Immature natural killer cell (primary cell): ENCODE data around the gene IMPA2. TPM values are rescaled to one million over a fixed set of nuclear protein-coding genes. Genes with fewer than 3 reads are reported as not detected.

ENCODE experiments used
- DNase-seq, 3 donors: peaks; one replicate each; pipeline ENCODE4 v3.0.0; 2022; ENCODE audit warnings: mixed read lengths in 1 of 3
- H3K27ac Mint-ChIP-seq, 6 donors: one replicate each; pipeline ENCODE4 v1.8.0; 2020; ENCODE audit warnings: mixed read lengths in 6 of 6, mild to moderate bottlenecking in 5 of 6, inconsistent platforms in 4 of 6, moderate library complexity in 3 of 6
- H3K27me3 Mint-ChIP-seq, 3 donors: one replicate each; pipeline ENCODE4 v1.8.0; 2020 to 2021; ENCODE audit warnings: low read depth in 3 of 3, mild to moderate bottlenecking in 3 of 3, mixed read lengths in 3 of 3, moderate library complexity in 3 of 3, inconsistent platforms in 1 of 3
- H3K36me3 Mint-ChIP-seq, 3 donors: one replicate each; pipeline ENCODE4 v1.8.0; 2020; ENCODE audit warnings: mixed read lengths in 3 of 3, inconsistent platforms in 2 of 3, mild to moderate bottlenecking in 2 of 3
- H3K4me1 Mint-ChIP-seq, 2 donors: one replicate each; pipeline ENCODE4 v1.8.0; 2020; ENCODE audit warnings: inconsistent platforms in 2 of 2, mild to moderate bottlenecking in 2 of 2, mixed read lengths in 2 of 2, moderate library complexity in 1 of 2
- H3K4me3 Mint-ChIP-seq, 5 donors: one replicate each; pipeline ENCODE4 v1.8.0; 2020; ENCODE audit warnings: mild to moderate bottlenecking in 5 of 5, mixed read lengths in 5 of 5, inconsistent platforms in 3 of 5, moderate library complexity in 3 of 5
- H3K9me3 Mint-ChIP-seq, 6 donors: one replicate each; pipeline ENCODE4 v1.8.0; 2020; ENCODE audit warnings: mild to moderate bottlenecking in 6 of 6, mixed read lengths in 6 of 6, inconsistent platforms in 4 of 6, moderate library complexity in 3 of 6
- polyA plus RNA-seq, 3 donors: library from polyadenylated mRNA; unstranded; fragments of 300-500 nt; fragmentation: Illumina TruSeq; gene quantifications; one replicate each; pipeline ENCODE4 v1.2.3, GENCODE V29; 2021

Gene IMPA2
- polyA plus RNA-seq, 3 donors from 2014 or later, result 6.0 to 15.2 (median 13.8) TPM

- Mint-ChIP-seq H3K4me1 (no peaks in the 10 kb centered on the region), H3K27ac (no peak overlapping the region), H3K36me3 (no peaks in the 10 kb centered on the region), H3K4me3 (no peak overlapping the region), H3K27me3 (peaks cover 0 to 6% (median 0%) of the 10 kb centered on the region in 3 donors), H3K9me3 (no peaks in the 10 kb centered on the region)
- no peak for DNase-seq
These were observed 7.9 kb downstream of the IMPA2 start for GRCh38 chr18:11989174-11989573.

DNA sequence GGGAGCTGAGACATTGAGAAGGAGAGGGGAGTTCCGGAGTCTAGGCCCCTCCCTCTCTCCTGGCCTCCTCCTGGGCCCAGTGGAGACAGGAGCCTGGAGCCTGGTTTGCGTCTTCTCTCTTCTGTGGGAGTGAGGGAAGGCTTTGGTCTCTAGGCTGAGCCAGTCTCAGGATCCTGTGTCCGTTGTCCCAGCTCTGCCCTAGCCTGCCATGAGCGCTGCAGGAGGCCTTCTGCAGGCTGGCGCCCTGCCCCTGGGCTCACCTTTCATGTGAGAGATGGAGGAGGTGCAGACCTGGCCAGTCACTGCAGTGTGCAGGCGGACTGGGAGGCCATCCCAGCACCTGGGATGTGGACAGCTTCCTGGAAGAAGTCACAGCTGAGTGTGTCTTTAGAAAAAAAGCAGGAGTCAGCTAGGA is 8.7 kb downstream of the IMPA2 start:
- H3K36me3 Mint-ChIP-seq, result no peaks in the 10 kb centered on the region
- no peaks in the 10 kb centered on the region for H3K9me3 Mint-ChIP-seq
- peak overlapping the region in 1 of 6 donors; percentile 66 for H3K27ac Mint-ChIP-seq
- peaks cover 0 to 6% (median 0%) of the 10 kb centered on the region in 3 donors for H3K27me3 Mint-ChIP-seq
- H3K4me1 Mint-ChIP-seq, result no peaks in the 10 kb centered on the region
- no peak overlapping the region for H3K4me3 Mint-ChIP-seq
- no peak for DNase-seq

DNA sequence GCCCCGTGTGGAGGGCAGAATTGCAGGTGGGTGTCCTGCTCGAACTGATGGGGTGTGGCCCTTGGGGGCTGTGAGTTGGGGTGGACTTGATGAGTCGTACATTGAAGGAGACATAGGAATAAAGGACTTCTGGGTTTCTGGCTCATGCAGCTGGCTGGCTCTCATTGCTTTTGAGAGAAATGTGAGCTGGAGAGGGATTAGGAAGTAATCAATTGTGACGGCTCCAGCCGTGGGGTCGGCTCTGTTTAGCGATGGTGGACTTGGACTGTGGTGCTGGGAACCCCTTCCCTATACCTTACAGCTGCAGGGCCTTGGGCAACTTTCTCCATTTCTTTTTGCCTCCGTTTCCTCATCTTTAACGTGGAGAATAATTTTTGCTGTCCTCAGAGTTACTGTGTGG is 9.2 kb downstream of the IMPA2 start:
- no peak overlapping the region for H3K4me3 Mint-ChIP-seq
- H3K27me3 Mint-ChIP-seq, result peaks cover 0 to 3% (median 0%) of the 10 kb centered on the region in 3 donors
- peaks cover 3 to 5% of the 10 kb centered on the region in 2 donors for H3K4me1 Mint-ChIP-seq
- no peaks in the 10 kb centered on the region for H3K9me3 Mint-ChIP-seq
- H3K27ac Mint-ChIP-seq, result peak overlapping the region in 1 of 6 donors; percentile 66
- DNase-seq, result no peak
- no peaks in the 10 kb centered on the region for H3K36me3 Mint-ChIP-seq

DNA sequence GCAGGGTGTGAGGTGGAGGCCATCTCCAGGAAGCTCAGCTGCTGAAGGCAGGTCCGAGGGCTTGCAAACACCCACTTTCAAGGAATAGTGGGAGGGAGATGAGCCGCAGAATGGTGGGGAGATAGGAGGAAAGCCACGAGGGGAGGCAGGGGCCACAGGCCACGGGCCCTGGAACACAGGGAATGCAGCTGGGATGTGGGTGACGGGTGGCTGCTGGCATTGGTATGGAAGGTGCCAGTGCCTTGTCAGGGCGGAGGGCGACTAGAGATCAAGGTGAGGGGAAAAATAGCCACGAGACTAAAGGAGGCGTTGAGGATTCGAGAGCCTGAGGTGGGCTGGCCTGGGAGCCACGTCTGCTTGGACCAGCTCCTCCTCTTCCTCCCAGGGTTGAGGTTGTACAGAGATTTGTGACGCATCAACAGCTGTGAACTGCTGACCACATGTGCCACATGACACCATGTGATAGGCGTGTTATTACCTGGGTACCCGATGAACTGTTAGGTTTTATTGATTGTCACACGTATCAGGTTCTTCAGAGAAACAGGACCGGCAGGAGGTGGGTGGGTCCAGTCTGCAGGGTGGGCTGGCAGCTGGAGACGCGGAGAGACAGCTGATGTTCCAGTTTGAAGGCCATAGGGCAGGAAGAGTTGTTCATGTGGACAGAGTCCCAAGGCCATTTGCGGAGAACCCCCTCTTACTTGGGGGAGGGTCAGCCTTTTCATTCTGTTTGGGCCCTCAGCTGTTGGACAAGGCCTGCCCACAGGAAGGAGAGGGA is 9.9 kb downstream of the IMPA2 start:
- H3K9me3 Mint-ChIP-seq, result no peaks in the 10 kb centered on the region
- H3K27ac Mint-ChIP-seq, result peak overlapping the region in 3 of 6 donors; percentile 16 to 74 (median 20)
- peaks cover 0 to 3% (median 0%) of the 10 kb centered on the region in 3 donors for H3K27me3 Mint-ChIP-seq
- H3K4me1 Mint-ChIP-seq, result peaks cover 8 to 10% of the 10 kb centered on the region in 2 donors
- peak in 1 of 3 donors; percentile 17 for DNase-seq
- no peaks in the 10 kb centered on the region for H3K36me3 Mint-ChIP-seq
- H3K4me3 Mint-ChIP-seq, result no peak overlapping the region

GRCh38 chr18:11992096-11992790 is 10.9 kb downstream of the IMPA2 start:
- H3K4me1 Mint-ChIP-seq, result peaks cover 8 to 10% of the 10 kb centered on the region in 2 donors
- no peaks in the 10 kb centered on the region for H3K9me3 Mint-ChIP-seq
- no peak overlapping the region for H3K4me3 Mint-ChIP-seq
- peaks cover 0 to 3% (median 0%) of the 10 kb centered on the region in 3 donors for H3K27me3 Mint-ChIP-seq
- no peaks in the 10 kb centered on the region for H3K36me3 Mint-ChIP-seq
- no peak for DNase-seq
- no peak overlapping the region for H3K27ac Mint-ChIP-seq

- Mint-ChIP-seq H3K9me3 (no peaks in the 10 kb centered on the region), H3K27me3 (peaks cover 0 to 3% (median 0%) of the 10 kb centered on the region in 3 donors), H3K36me3 (no peaks in the 10 kb centered on the region), H3K4me3 (no peak overlapping the region), H3K27ac (no peak overlapping the region), H3K4me1 (peaks cover 8 to 10% of the 10 kb centered on the region in 2 donors)
- no peak for DNase-seq
These were observed 12.1 kb downstream of the IMPA2 start for GRCh38 chr18:11993264-11993916.

DNA sequence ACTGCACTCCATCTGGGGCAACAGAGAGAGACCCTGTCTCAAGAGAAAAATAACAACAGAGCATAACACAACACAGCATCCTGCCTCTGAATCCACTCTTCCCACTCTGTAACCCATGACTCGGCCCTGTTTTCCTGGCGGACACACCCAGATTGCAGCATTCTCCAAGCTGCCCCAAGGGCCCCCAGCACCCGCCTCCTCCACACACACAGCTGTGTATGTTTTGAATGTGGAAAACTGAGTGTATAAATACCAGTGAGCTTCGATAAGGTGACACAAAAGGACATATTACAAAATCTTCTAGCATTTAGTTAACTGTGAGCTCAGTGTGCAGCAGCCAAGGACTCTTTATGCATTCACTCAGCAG is 13.0 kb downstream of the IMPA2 start:
- DNase-seq, result no peak
- H3K4me3 Mint-ChIP-seq, result no peak overlapping the region

GRCh38 chr18:11994703-11995444 is 13.6 kb downstream of the IMPA2 start:
- Mint-ChIP-seq H3K27ac (no peak overlapping the region), H3K4me1 (peaks cover 8 to 10% of the 10 kb centered on the region in 2 donors), H3K36me3 (no peaks in the 10 kb centered on the region), H3K9me3 (no peaks in the 10 kb centered on the region), H3K4me3 (peak overlapping the region in 1 of 5 donors; percentile 4), H3K27me3 (peaks cover 0 to 1% (median 0%) of the 10 kb centered on the region in 3 donors)
- no peak for DNase-seq

More for the DNA sequence above, 13.0 kb downstream of the IMPA2 start:
- Mint-ChIP-seq H3K4me1 (peaks cover 8 to 10% of the 10 kb centered on the region in 2 donors), H3K36me3 (no peaks in the 10 kb centered on the region), H3K27me3 (peaks cover 0 to 1% (median 0%) of the 10 kb centered on the region in 3 donors), H3K27ac (no peak overlapping the region), H3K9me3 (no peaks in the 10 kb centered on the region)

- peak; percentile 35 to 51 (median 41) for DNase-seq
- Mint-ChIP-seq H3K4me3 (peak overlapping the region in 3 of 5 donors; percentile 4 to 20 (median 15)), H3K36me3 (no peaks in the 10 kb centered on the region), H3K27me3 (peaks cover 0 to 1% (median 0%) of the 10 kb centered on the region in 3 donors), H3K9me3 (no peaks in the 10 kb centered on the region), H3K27ac (peak overlapping the region in 4 of 6 donors; percentile 6 to 61 (median 50)), H3K4me1 (peaks cover 8 to 10% of the 10 kb centered on the region in 2 donors)
These were observed 14.3 kb downstream of the IMPA2 start for GRCh38 chr18:11995445-11996189.

DNA sequence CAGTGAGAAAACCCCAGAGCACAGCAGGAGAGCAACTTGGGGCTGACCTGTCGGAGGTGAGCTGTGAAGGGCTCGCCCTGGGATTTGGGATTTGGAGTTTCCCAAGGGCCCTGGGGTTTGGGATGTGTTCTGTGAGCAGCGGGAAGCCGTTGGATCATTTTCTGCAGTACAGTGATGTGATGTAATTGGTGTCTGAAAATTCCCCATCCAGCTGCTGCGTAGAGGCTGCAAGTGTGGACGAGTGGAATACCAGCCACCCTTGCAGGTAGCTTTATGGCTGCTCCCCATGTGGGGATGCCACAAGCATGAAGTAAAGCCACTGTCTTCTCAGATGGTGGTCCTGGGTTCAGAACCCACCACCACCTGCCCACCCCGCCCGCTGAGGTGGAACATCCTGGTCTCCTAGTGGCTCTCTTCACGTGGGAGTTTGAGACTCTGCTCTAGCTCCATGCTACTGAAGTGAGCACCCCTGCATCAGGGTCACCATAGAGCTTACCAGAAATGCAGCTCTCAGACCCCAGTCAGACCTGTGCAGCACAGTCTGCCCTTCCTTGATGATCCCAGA is 15.0 kb downstream of the IMPA2 start:
- no peaks in the 10 kb centered on the region for H3K36me3 Mint-ChIP-seq
- peak overlapping the region in 1 of 6 donors; percentile 59 for H3K27ac Mint-ChIP-seq

GRCh38 chr18:11996907-11997306 is 15.6 kb downstream of the IMPA2 start:
- H3K36me3 Mint-ChIP-seq, result no peaks in the 10 kb centered on the region
- H3K4me3 Mint-ChIP-seq, result no peak overlapping the region
- H3K27me3 Mint-ChIP-seq, result no peaks in the 10 kb centered on the region
- no peak overlapping the region for H3K27ac Mint-ChIP-seq
- DNase-seq, result no peak
- peaks cover 8 to 10% of the 10 kb centered on the region in 2 donors for H3K4me1 Mint-ChIP-seq
- H3K9me3 Mint-ChIP-seq, result no peaks in the 10 kb centered on the region

More for the DNA sequence above, 15.0 kb downstream of the IMPA2 start:
- Mint-ChIP-seq H3K27me3 (peaks cover 0 to under 1% (median 0%) of the 10 kb centered on the region in 3 donors), H3K4me1 (peaks cover 8 to 10% of the 10 kb centered on the region in 2 donors), H3K4me3 (no peak overlapping the region), H3K9me3 (no peaks in the 10 kb centered on the region)
- DNase-seq, result no peak

- no peak for DNase-seq
- Mint-ChIP-seq H3K9me3 (no peaks in the 10 kb centered on the region), H3K27ac (no peak overlapping the region), H3K27me3 (no peaks in the 10 kb centered on the region), H3K4me3 (no peak overlapping the region), H3K4me1 (peaks cover 8 to 10% of the 10 kb centered on the region in 2 donors), H3K36me3 (no peaks in the 10 kb centered on the region)
These were observed 16.2 kb downstream of the IMPA2 start for GRCh38 chr18:11997466-11997865.
